Panc1 (cell line): Measurements from ENCODE around the gene FAXC. TPM values are rescaled to one million over a fixed set of nuclear protein-coding genes. Genes with fewer than 3 reads are reported as not detected.
"Not testable (repeated sequence)": the region's sequence is repeated elsewhere in the genome, so short reads cannot be mapped to it uniquely, and the experiment has no call there.

Source experiments
- ATAC-seq: fragments of 200-7000 bp; cut with Tn5 transposase; 2 replicates; pipeline ENCODE4 v1.9.1; 2020; ENCODE audit warnings: mild to moderate bottlenecking, moderate library complexity
- BruUV-seq: library from RNA; stranded (reverse); fragments of 400-500 nt; replicated peaks from 2 replicates; lab custom pipeline; 2021; lab: Mats Ljungman, UMichigan
- CTCF ChIA-PET: fragments of 300-600 bp; sonication (Branson Sonifier 250); formaldehyde crosslinking; loops from one replicate; lab custom pipeline; 2022; ENCODE audit warnings: antibody characterized with exemption; lab: Charles Lee
- POLR2A ChIA-PET: fragments of 300-600 bp; sonication (Branson Sonifier 250); formaldehyde crosslinking; loops from one replicate; lab custom pipeline; 2022; ENCODE audit warnings: antibody characterized with exemption; lab: Charles Lee
- DNase-seq: peaks from one replicate; pipeline ENCODE4 v3.0.0-alpha.2; 2010; ENCODE audit warnings: low read depth, low spot score
- H3K27ac ChIP-seq: 2 replicates; pipeline ENCODE4 v1.5.1; 2011; ENCODE audit warnings: mild to moderate bottlenecking, low read length, inconsistent platforms
- H3K27me3 ChIP-seq: fragments of 200-500 bp; sonication (Bioruptor generic); 2 replicates; pipeline ENCODE4 v1.6.0; 2014; ENCODE audit warnings: low read length, inconsistent platforms; ENCODE audit not compliant: control insufficient read depth, insufficient read depth
- H3K36me3 ChIP-seq: fragments of 200-500 bp; sonication (Bioruptor generic); 2 replicates; pipeline ENCODE4 v1.5.1; 2014; ENCODE audit warnings: inconsistent platforms, mild to moderate bottlenecking, low read length, moderate library complexity; ENCODE audit not compliant: control insufficient read depth, insufficient read depth
- H3K4me1 ChIP-seq: 2 replicates; pipeline ENCODE4 v1.5.1; 2011; ENCODE audit warnings: inconsistent platforms, mild to moderate bottlenecking, low read length, moderate library complexity; ENCODE audit not compliant: control insufficient read depth, insufficient read depth
- H3K4me3 ChIP-seq, 2 experiments: 2 replicates each; pipeline ENCODE4 v1.5.1; 2011 to 2012; ENCODE audit warnings: low read depth in 2 of 2, low read length in 2 of 2, mild to moderate bottlenecking in 2 of 2, inconsistent platforms in 1 of 2, moderate library complexity in 1 of 2
- H3K9me3 ChIP-seq: fragments of 200-500 bp; sonication (Bioruptor generic); 2 replicates; pipeline ENCODE4 v1.5.1; 2014; ENCODE audit warnings: low read depth, mild to moderate bottlenecking, inconsistent platforms, low read length, moderate library complexity; ENCODE audit not compliant: control insufficient read depth, insufficient read depth
- POLR2AphosphoS5 ChIP-seq: IDR thresholded peaks from 2 replicates; pipeline ENCODE4 v1.6.1; 2012; ENCODE audit warnings: mild to moderate bottlenecking, low read depth, low read length, moderate library complexity
- SIN3A ChIP-seq: IDR thresholded peaks from 2 replicates; pipeline ENCODE4 v1.6.1; 2012; ENCODE audit warnings: low read depth, mild to moderate bottlenecking, low read length, moderate library complexity, borderline replicate concordance; ENCODE audit not compliant: insufficient read depth
- TCF7L2 ChIP-seq: IDR thresholded peaks from 2 replicates; pipeline ENCODE4 v1.6.1; 2011; ENCODE audit warnings: mild to moderate bottlenecking, low read depth, low read length, inconsistent platforms
- in situ Hi-C: cut with HindIII; loops from 2 replicates; pipeline ENCODE4 v1.10.0; 2016; ENCODE audit warnings: low sequenced_read_pairs, low pct_unique_long_range_greater_than_20kb
- intact Hi-C: fragments of 100-400 bp; cut with micrococcal nuclease; formaldehyde crosslinking; loops from one replicate; pipeline ENCODE4 v1.10.0; 2022; ENCODE audit not compliant: unreplicated experiment
- total RNA-seq: library from RNA; stranded (reverse); gene quantifications from one replicate; pipeline ENCODE4 v1.2.1, GENCODE V29; 2021; ENCODE audit not compliant: unreplicated experiment
- TF ChIP-seq, protein P1 (sequence below), 2 experiments: IDR thresholded peaks; 2 replicates each; pipeline ENCODE4 v1.6.1; 2011 to 2012; ENCODE audit warnings: low read depth in 2 of 2, control low read depth in 1 of 2, low read length in 1 of 2, mild to moderate bottlenecking in 1 of 2, moderate library complexity in 1 of 2; ENCODE audit not compliant: insufficient read depth in 1 of 2
- TF ChIP-seq, protein P2 (sequence below): fragments of 450-650 bp; IDR thresholded peaks from 2 replicates; pipeline ENCODE4 v1.5.1; 2017; ENCODE audit warnings: mild to moderate bottlenecking

Gene FAXC
- total RNA-seq, 1 experiment from 2014 or later, result 9.0 TPM

DNA sequence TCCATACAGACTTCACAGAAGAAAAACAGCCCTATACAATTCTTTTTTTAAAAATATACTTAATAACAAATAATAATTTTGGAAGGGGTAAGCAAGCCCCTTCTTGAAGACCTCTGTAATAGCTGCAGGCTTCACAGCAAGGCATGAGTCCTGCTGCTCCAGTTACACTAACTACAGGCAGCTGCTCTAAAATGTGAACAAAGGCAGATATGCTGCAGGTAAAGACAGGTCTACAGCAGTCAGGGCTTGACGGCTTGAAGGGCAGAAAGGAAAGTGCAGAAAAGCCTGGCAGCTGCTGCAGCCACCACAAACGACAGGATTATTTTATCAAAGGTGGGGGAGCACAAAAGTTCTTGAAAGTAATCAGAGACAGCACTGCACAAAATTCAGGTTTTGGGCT, 11.3 kb downstream of the FAXC start:
- intact Hi-C loops, result loop anchor here (10.0 kb wide), 1 partner anchor 87 kb away; the partner anchor contains the start of gene PNISR
- ChIA-PET CTCF (no interaction called here), POLR2A (no interaction called here)
- H3K9me3 ChIP-seq, result no peaks in the 10 kb centered on the region
- BruUV-seq, result no TSS peak
- no peak for DNase-seq
- H3K4me3 ChIP-seq, result no peak overlapping the region
- H3K27me3 ChIP-seq, result no peaks in the 10 kb centered on the region
- H3K27ac ChIP-seq, result no peak overlapping the region
- no peaks in the 10 kb centered on the region for H3K4me1 ChIP-seq
- H3K36me3 ChIP-seq, result no peaks in the 10 kb centered on the region
- TF ChIP-seq SIN3A, result no peak
- no peak for TF ChIP-seq TCF7L2
- no peak for TF ChIP-seq POLR2AphosphoS5
- TF ChIP-seq, protein P1, sequence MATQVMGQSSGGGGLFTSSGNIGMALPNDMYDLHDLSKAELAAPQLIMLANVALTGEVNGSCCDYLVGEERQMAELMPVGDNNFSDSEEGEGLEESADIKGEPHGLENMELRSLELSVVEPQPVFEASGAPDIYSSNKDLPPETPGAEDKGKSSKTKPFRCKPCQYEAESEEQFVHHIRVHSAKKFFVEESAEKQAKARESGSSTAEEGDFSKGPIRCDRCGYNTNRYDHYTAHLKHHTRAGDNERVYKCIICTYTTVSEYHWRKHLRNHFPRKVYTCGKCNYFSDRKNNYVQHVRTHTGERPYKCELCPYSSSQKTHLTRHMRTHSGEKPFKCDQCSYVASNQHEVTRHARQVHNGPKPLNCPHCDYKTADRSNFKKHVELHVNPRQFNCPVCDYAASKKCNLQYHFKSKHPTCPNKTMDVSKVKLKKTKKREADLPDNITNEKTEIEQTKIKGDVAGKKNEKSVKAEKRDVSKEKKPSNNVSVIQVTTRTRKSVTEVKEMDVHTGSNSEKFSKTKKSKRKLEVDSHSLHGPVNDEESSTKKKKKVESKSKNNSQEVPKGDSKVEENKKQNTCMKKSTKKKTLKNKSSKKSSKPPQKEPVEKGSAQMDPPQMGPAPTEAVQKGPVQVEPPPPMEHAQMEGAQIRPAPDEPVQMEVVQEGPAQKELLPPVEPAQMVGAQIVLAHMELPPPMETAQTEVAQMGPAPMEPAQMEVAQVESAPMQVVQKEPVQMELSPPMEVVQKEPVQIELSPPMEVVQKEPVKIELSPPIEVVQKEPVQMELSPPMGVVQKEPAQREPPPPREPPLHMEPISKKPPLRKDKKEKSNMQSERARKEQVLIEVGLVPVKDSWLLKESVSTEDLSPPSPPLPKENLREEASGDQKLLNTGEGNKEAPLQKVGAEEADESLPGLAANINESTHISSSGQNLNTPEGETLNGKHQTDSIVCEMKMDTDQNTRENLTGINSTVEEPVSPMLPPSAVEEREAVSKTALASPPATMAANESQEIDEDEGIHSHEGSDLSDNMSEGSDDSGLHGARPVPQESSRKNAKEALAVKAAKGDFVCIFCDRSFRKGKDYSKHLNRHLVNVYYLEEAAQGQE (IDR thresholded peaks at IDR 0.05; ENCODE audit: insufficient read depth in 1 of 2, low read depth in 2 of 2, low read length in 1 of 2), result no peak
- TF ChIP-seq, protein P2, sequence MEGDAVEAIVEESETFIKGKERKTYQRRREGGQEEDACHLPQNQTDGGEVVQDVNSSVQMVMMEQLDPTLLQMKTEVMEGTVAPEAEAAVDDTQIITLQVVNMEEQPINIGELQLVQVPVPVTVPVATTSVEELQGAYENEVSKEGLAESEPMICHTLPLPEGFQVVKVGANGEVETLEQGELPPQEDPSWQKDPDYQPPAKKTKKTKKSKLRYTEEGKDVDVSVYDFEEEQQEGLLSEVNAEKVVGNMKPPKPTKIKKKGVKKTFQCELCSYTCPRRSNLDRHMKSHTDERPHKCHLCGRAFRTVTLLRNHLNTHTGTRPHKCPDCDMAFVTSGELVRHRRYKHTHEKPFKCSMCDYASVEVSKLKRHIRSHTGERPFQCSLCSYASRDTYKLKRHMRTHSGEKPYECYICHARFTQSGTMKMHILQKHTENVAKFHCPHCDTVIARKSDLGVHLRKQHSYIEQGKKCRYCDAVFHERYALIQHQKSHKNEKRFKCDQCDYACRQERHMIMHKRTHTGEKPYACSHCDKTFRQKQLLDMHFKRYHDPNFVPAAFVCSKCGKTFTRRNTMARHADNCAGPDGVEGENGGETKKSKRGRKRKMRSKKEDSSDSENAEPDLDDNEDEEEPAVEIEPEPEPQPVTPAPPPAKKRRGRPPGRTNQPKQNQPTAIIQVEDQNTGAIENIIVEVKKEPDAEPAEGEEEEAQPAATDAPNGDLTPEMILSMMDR, result no peak
- in situ Hi-C loops, result no loop called here
- no peak for ATAC-seq

DNA sequence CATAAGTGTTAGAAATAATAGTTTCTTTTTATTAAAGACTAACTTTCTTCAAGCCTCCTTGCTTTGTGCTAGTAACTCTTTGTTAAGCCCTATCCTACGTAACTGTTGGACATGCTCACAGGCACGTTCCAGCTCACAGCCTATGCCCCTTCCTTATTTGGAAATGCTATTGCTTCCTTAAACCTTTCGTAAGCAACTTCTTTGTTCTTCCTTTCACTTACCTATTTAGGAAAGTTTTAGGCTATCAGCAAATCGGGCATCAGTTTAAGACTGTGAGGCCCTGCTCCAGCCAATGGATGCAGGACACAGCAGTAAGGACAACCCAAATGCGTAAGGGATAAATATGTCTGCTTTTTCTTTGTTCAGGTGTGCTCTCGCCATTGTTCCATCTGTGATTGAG, 14.2 kb downstream of the FAXC start:
- DNase-seq, H3K9me3 ChIP-seq, CTCF ChIA-PET, H3K4me1 ChIP-seq, H3K36me3 ChIP-seq, H3K4me3 ChIP-seq, in situ Hi-C loops, H3K27me3 ChIP-seq, BruUV-seq, ATAC-seq, H3K27ac ChIP-seq, POLR2A ChIA-PET: not testable (repeated sequence)
- intact Hi-C loops, result loop anchor here (10.0 kb wide), 1 partner anchor 90 kb away; the partner anchor contains the start of gene PNISR

DNA sequence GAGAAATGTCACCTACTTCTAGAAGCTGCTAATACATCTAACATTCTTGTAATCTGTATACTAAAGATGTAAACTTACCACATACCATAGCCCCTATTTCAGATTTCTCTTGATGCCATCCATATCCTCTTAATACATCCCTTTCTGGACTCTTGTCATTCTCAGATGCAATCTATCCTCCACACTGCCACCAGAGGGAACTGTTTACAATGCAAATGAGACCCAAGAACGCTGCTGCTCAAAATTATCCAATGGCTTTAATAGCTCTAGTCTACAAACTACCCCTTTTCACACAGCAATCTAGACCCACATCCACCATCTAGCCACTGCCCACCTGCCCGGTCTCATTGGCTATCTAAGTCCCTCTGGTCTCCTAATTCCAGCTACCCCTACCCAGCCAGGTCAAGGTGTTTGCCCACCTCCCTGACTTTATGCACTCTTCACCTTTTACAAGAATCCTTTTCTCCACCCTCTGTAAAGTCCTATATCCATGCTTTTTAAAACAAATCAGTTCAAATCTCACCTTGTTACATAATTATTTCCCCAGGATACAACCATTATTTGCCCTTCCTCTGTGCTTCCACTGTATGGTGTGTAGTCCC, 14.8 kb downstream of the FAXC start:
- ChIA-PET POLR2A (interaction anchor here (0.7 kb wide), 1 partner anchor 10 kb away, joined by 3 read pairs; no protein-coding TSS in a partner anchor), CTCF (interaction anchor here (0.6 to 1.1 kb wide), 2 partner anchors 13 to 15 kb away, joined by 3 read pairs; partner anchors contain the start of gene FAXC)
- no peak for TF ChIP-seq TCF7L2
- TF ChIP-seq, protein P2, result peak; percentile 82
- TF ChIP-seq POLR2AphosphoS5, result no peak
- TF ChIP-seq SIN3A, result no peak
- TF ChIP-seq, protein P1 (IDR thresholded peaks at IDR 0.05; ENCODE audit: insufficient read depth in 1 of 2, low read depth in 2 of 2, low read length in 1 of 2), result no peak
- ATAC-seq, result peak; percentile 87
- H3K36me3 ChIP-seq, result no peaks in the 10 kb centered on the region
- no peaks in the 10 kb centered on the region for H3K4me1 ChIP-seq
- intact Hi-C loops (loop anchor here (5.0 to 10.0 kb wide), 2 partner anchors 58 to 90 kb away; partner anchors contain the start of genes COQ3 and PNISR), in situ Hi-C loops (no loop called here)
- BruUV-seq, result no TSS peak
- no peak overlapping the region for H3K4me3 ChIP-seq
- no peaks in the 10 kb centered on the region for H3K27me3 ChIP-seq
- H3K9me3 ChIP-seq, result no peaks in the 10 kb centered on the region
- H3K27ac ChIP-seq, result no peak overlapping the region
- peak; percentile 43 for DNase-seq
